ENCODE measurements around the gene NXPH3.

DNA sequence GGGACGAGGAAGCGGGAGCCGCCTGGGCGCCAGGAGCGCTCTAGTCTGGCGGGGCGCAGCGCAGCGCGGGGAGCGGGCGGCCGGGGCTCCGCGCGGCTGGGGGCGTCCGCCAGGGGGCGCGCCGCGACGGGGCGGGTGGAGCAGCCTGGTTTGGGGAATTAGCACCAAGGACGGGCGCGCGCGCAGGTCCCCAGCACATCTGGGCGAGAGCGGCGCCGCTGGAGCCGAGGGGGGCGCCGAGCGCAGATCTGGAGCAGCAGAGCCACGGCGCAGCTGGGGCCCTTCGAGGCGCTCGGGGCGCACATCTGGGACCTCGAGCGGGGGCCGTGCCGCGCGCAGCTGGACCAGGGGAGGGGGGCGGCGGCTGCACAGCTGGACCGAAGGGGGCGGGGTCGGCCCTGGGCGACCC, at the start of gene NXPH3:
- TF ChIP-seq, protein P1, sequence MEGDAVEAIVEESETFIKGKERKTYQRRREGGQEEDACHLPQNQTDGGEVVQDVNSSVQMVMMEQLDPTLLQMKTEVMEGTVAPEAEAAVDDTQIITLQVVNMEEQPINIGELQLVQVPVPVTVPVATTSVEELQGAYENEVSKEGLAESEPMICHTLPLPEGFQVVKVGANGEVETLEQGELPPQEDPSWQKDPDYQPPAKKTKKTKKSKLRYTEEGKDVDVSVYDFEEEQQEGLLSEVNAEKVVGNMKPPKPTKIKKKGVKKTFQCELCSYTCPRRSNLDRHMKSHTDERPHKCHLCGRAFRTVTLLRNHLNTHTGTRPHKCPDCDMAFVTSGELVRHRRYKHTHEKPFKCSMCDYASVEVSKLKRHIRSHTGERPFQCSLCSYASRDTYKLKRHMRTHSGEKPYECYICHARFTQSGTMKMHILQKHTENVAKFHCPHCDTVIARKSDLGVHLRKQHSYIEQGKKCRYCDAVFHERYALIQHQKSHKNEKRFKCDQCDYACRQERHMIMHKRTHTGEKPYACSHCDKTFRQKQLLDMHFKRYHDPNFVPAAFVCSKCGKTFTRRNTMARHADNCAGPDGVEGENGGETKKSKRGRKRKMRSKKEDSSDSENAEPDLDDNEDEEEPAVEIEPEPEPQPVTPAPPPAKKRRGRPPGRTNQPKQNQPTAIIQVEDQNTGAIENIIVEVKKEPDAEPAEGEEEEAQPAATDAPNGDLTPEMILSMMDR (conservative IDR thresholded peaks at IDR 0.05), result peak; percentile 45; the same call in 1 of the 2 replicates
- TF ChIP-seq EZH2 (IDR thresholded peaks at IDR 0.05; ENCODE audit: low read depth), result no peak
